ENCODE data around the gene HCST. TPM values are rescaled to one million over a fixed set of nuclear protein-coding genes. Genes with fewer than 3 reads are reported as not detected.
"Not testable (repeated sequence)": the region's sequence is repeated elsewhere in the genome, so short reads cannot be mapped to it uniquely, and the experiment has no call there.

HCST gene, protein sequence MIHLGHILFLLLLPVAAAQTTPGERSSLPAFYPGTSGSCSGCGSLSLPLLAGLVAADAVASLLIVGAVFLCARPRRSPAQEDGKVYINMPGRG
- 0.22 and 0.40 TPM in 2 replicates for total RNA-seq

DNA sequence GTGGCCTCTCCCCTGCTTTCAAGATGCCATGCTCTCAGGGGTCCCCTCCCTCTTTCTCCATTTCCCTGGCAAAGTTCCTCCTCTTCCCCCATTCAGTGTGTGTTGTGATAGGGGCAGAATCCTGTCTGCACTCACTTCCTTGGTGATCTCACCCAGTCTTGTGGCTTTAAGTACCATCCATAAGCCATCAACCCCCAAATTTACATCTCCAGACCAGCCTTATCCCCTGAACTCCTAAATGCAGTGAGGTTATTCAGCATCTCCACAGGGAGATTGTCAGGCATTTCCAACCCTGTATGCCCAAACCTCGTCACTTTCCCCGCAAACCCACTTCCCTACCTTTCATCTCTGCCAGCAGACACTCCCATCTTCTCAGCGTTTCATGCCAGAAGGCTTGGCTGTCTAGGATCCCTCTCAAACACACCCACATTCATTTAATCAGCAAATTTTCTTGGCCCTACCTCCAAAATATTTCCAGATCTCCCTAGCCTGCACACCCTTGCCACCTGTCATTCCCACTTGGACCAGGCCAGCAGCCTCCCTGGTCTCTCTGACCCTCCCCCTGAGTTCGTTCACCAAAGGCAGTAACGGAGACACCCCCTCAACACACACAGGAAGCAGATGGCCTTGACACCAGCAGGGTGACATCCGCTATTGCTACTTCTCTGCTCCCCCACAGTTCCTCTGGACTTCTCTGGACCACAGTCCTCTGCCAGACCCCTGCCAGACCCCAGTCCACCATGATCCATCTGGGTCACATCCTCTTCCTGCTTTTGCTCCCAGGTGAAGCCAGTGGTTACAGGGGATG, at the start of gene HCST:
Gene HCST, plus strand, starts transcription at position 676 of the 808 bp plus-strand sequence. Its CDS starts 65 bp downstream, at position 741.
- DNase-seq (ENCODE audit: low read depth in 2 of 2), result no peak

DNA sequence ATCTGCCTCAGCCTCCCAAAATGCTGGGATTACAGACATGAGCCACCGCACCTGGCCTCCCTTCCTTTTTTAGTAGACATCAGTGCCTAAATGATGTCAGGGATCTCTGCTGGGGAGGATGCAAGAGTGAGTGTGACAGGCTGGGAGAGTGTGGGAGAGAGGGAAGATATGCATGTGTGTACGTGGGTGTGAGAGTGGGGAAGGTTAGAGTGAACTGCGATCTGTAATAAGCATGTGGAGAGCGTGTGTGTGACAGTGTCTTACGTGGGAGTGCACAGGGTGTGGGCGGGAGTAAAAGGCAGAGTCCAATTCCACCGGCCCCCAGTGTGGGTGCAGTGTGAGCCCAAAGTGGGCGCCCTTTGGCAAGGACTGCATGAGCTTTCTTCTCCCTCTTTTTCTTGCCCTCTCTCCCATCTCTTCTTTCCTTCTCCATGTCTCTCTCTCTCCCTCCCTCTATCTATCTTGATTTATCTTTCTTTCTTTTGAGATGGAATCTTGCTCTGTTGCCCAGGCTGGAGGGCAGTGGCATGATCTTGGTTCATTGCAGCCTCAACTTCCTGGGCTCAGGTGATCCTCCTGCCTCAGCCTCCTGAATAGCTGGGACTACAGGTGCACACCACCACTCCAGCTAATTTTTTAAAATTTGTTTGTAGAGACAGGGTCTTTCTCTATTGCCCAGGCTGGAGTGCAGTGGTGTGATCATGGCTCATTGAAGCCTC, 49.1 kb upstream of the HCST start:
- DNase-seq (ENCODE audit: low read depth in 2 of 2), result no peak

DNA sequence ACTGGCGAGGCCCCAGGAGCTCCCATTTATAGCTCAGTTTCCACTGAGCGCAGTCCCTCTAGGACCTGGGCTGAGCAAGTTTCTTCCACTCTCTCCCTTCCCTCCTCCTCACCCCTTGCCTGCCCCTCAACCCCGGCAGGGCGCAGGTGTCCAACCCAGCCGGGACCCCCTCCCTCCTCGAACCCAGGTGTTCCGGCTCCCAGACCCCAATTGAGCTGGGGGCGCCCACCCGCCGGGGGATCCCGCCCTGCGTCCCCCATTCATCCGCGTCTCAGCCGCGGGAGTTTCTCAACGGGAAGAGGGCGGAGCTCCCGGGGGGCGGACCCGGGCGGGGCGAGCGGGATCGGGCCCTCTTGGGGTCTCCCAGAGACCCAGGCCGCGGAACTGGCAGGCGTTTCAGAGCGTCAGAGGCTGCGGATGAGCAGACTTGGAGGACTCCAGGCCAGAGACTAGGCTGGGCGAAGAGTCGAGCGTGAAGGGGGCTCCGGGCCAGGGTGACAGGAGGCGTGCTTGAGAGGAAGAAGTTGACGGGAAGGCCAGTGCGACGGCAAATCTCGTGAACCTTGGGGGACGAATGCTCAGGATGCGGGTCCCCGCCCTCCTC, 45.7 kb upstream of the HCST start, which contains the start of gene KIRREL2:
Gene KIRREL2, plus strand, starts transcription at position 366 of the 604 bp plus-strand sequence. Its CDS starts 209 bp downstream, at position 575.
- DNase-seq (ENCODE audit: low read depth in 2 of 2), result no peak

DNA sequence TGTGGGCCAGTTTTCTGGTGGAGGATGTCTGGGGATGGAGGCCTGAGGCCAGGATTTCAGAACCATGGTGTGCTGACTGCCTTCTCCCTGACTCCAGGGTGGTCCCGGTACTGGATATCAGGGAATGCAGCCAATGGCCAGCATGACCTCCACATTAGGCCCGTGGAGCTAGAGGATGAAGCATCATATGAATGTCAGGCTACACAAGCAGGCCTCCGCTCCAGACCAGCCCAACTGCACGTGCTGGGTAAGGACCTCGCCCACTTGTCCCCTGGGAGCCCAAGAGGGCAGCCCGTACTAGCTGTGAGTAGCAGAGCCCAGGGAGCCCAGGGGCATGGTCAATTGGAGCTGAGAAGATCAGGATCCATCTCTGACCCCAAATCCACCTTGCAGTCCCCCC, 44.0 kb upstream of the HCST start:
- DNase-seq (ENCODE audit: low read depth in 2 of 2), result no peak

- DNase-seq (ENCODE audit: low read depth in 2 of 2), result no peak
Measured at GRCh38 chr19:35859414-35859813, 42.9 kb upstream of the HCST start.

DNA sequence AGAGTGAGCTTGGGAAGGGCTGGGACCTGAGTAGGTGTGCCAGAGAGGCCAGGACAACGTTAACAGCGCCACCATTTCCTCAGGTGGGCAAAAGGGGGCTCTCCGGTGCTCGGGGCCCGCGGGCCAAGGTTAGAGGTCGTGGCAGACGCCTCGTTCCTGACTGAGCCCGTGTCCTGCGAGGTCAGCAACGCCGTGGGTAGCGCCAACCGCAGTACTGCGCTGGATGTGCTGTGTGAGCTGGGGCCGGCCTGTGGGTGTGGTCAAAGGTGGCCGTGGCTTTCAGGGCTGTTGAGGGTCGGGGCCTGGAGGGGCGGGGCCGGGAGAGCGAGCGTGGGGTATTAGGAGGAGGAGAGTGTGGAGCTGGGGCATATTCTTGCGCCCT, 41.9 kb upstream of the HCST start:
- no peak for DNase-seq (ENCODE audit: low read depth in 2 of 2)

DNA sequence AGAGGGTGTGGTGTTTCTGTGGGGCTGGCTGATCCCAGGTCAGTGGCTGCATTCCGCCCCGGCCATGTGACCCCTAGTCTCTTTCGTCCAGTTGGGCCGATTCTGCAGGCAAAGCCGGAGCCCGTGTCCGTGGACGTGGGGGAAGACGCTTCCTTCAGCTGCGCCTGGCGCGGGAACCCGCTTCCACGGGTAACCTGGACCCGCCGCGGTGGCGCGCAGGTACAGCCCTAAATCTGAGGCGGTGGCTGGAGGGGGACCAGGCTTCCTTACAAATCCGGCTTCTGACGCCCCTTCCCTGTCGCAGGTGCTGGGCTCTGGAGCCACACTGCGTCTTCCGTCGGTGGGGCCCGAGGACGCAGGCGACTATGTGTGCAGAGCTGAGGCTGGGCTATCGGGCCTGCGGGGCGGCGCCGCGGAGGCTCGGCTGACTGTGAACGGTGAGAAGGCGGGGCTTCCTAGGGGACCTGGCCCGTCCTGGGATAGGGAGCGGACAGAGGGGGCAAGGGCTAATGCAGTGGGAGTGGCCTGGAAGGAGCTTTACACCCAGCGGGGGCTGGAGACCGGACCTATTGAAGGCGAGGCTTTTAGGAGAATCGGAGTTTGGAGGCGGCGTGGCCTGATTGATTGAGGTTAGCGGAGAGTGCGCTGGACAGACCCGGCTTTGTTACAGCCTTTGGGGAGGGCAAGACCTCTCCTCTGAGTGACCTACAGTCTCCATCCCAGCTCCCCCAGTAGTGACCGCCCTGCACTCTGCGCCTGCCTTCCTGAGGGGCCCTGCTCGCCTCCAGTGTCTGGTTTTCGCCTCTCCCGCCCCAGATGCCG, 41.3 kb upstream of the HCST start:
- DNase-seq (ENCODE audit: low read depth in 2 of 2), result peak in 1 of 2 donors; percentile 20

GRCh38 chr19:35861640-35862160, 40.6 kb upstream of the HCST start:
- no peak for DNase-seq (ENCODE audit: low read depth in 2 of 2)

- no peak for DNase-seq (ENCODE audit: low read depth in 2 of 2)
Measured at GRCh38 chr19:35862528-35862927, 39.8 kb upstream of the HCST start.

- no peak for DNase-seq (ENCODE audit: low read depth in 2 of 2)
Measured at GRCh38 chr19:35863018-35863417, 39.3 kb upstream of the HCST start.

DNA sequence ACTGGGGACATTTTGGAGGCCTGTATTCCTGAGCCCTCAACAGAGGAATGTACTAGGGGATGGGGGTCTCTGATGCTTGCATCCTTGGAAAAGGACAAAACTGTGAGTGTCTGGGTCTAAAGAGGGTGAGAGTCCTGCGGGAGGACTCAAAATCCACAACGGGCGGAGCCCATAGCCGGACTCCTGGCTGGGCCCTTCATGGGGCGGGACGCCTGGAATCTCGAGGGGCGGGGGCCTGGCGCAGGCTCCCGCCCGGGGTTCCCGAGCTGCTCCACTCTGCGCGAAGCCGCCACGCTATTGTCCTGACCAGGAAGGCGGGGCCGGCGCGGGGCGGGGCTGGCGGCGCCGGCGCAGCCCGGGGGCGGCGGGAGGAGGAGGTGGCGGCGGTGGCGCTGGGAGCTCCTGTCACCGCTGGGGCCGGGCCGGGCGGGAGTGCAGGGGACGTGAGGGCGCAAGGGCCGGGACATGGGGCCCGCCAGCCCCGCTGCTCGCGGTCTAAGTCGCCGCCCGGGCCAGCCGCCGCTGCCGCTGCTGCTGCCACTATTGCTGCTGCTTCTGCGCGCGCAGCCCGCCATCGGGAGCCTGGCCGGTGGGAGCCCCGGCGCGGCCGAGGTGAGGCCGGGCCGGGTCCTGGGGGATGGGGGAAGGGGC, 34.0 kb upstream of the HCST start, which contains the start of gene APLP1:
Gene APLP1, plus strand, starts transcription at position 403 of the 651 bp plus-strand sequence. Its CDS starts 63 bp downstream, at position 466.
- peak; percentile 32 to 59 for DNase-seq (ENCODE audit: low read depth in 2 of 2)

DNA sequence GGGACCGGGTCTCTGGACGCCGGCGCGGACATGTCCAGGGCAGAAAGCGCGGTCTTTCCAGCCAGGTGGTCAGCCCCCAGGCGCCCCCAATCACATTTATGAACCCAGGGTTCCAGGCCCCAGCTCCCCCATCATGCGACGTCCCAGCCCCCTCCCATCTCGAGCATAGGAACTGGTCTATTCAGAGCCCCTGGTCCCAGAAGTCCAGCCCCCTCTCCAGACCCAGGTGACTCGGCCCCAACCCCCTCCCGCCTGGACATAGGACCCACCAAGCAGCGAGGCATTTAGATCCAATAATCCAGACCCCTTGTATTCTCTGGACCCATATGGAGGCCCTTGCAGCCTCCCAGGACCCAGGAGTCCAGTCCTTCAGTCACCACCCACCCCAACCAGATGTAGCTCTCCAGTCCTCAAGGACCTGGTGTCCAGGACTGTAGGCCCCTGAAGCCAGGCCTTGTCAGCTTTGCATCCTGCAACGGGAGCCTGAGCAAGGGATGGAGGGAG, 33.5 kb upstream of the HCST start:
- no peak for DNase-seq (ENCODE audit: low read depth in 2 of 2)

DNA sequence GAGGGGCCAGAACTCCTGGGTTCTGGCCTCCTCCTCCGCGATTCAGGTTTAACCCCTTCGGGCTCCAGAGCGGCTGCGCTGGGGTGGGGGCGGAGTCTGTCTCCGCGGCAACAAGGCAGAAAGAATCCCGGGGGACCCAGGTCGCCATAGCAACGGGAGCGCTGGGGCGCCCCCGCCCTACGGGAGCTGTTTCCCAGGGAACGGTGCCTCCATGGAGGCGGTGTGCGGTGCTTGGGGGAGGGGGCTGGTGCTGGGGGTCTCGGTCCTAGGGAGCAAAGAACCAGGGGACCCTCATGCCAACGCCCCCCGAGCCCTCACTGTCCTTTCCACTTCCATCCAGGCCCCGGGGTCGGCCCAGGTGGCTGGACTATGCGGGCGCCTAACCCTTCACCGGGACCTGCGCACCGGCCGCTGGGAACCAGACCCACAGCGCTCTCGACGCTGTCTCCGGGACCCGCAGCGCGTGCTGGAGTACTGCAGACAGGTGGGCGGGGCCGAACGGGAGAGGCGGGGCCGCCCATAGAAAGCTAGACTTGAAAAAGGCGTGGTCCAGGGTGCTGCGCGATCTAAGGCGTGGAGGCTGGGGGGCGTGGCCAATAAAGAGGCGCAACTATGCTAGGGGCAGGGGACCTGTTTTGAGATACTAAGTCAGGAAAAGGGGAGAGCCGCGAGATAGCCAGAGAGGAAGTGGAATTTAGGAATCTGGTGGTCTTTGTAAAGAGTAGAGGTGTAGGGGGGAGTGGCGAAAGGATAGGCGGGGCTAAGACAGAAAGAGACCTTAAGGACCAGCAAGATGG, 32.8 kb upstream of the HCST start:
- peak; percentile 73 to 74 for DNase-seq (ENCODE audit: low read depth in 2 of 2)

DNA sequence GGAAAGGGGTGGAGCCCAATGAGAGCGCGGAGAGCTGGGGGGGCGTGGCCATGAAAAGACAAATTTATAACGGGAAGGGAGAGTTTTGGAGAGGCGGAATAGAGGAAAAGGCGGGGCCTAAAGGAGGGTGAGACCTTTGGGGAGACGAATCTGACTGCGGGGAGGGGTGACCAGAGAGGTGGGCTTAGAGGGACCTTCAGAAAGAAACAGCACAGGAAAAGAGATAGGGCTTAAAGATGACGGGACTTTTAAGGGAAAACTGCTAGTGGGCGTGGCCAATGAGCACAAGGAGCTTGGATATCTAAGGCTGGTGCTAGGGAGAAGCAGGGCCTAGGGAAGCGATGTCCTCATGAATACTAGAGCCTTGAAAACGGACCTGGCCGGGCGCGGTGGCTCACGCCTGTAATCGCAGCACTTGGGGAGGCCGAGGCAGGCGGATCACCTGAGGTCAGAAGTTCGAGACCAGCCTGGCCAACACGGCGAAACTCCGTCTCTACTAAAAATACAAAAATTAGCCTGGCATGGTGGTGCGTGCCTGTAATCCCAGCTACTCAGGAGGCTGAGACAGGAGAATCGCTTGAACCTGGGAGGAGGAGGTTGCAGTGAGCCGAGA, 32.1 kb upstream of the HCST start:
- DNase-seq (ENCODE audit: low read depth in 2 of 2), result not testable (repeated sequence)

DNA sequence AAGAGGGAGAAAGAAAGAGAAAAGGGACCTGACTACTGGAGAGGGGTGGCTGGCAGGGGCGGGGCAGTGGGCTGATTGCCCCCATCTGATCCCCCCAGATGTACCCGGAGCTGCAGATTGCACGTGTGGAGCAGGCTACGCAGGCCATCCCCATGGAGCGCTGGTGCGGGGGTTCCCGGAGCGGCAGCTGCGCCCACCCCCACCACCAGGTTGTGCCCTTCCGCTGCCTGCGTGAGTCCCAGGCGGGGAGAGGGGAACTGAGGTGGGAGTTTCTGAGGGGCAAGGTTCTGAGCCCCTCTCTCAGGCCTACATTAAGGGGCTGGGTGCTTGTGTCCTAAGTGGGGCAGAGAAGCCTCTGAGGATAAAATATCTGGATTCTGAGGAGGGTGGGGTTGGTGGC, 31.5 kb upstream of the HCST start:
- no peak for DNase-seq (ENCODE audit: low read depth in 2 of 2)

GRCh38 chr19:35871611-35872010, 30.7 kb upstream of the HCST start:
- no peak for DNase-seq (ENCODE audit: low read depth in 2 of 2)

GRCh38 chr19:35872180-35872579, 30.1 kb upstream of the HCST start:
- DNase-seq (ENCODE audit: low read depth in 2 of 2), result no peak

- no peak for DNase-seq (ENCODE audit: low read depth in 2 of 2)
Measured at GRCh38 chr19:35874392-35874930, 27.9 kb upstream of the HCST start.

DNA sequence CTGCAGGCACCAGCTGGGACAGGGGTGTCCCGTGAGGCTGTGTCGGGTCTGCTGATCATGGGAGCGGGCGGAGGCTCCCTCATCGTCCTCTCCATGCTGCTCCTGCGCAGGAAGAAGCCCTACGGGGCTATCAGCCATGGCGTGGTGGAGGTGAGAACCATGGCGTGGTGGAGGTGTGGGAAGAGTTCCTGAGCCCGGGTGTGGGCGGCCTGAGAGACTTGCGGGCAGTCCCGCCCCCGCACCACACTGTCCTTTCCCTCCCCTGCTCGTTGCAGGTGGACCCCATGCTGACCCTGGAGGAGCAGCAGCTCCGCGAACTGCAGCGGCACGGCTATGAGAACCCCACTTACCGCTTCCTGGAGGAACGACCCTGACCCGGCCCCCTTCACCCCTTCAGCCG, 23.3 kb upstream of the HCST start:
- no peak for DNase-seq (ENCODE audit: low read depth in 2 of 2)
